HepG2 (cell line): ENCODE data around the gene FBXO44. TPM values are rescaled to one million over a fixed set of nuclear protein-coding genes. Genes with fewer than 3 reads are reported as not detected.

Source experiments
- ATAC-seq: fragments of 200-7000 bp; cut with Tn5 transposase; 3 replicates; pipeline ENCODE4 v1.9.1; 2020; ENCODE audit warnings: mild to moderate bottlenecking, moderate library complexity
- BruUV-seq: library from RNA; stranded (reverse); fragments of 400-500 nt; replicated peaks from 2 replicates; lab custom pipeline; 2021; lab: Mats Ljungman, UMichigan
- CTCF ChIA-PET: fragments of 300-600 bp; formaldehyde crosslinking; extraction: SDS; loops from one replicate; lab custom pipeline; 2021; ENCODE audit warnings: low total read pairs, inconsistent platforms, low intra/inter-chr PET ratio; lab: Yijun Ruan, JAX
- POLR2A ChIA-PET: fragments of 350-600 bp; sonication (Branson Sonifier 250); formaldehyde crosslinking; loops from one replicate; lab custom pipeline; 2020; ENCODE audit warnings: antibody characterized with exemption, inconsistent platforms; lab: Yijun Ruan, JAX
- DNase-seq: peaks from one replicate; pipeline ENCODE4 v3.0.0-alpha.2; 2015; ENCODE audit warnings: low spot score
- FAIRE-seq: peaks from 3 replicates; lab custom pipeline; 2011; peaks lifted over from hg19 to GRCh38; lab: Jason Lieb, UNC
- H2AFZ ChIP-seq: one replicate; pipeline ENCODE4 v1.6.1; 2011; ENCODE audit warnings: low read length, inconsistent platforms
- H3K27ac ChIP-seq: fragments of 300-600 bp; 3 replicates; pipeline ENCODE4 v1.8.0; 2011; ENCODE audit warnings: mixed run types, mild to moderate bottlenecking, mixed read lengths, low read length, inconsistent platforms; ENCODE audit not compliant: insufficient read depth; ENCODE audit errors: extremely low read length
- H3K27me3 ChIP-seq, 2 experiments: fragments of 200-600 bp in 1 of 2; 2 replicates in 1 of 2; 3 replicates in 1 of 2; pipeline versions ENCODE4 v1.6.0 to v1.8.0; 2011; ENCODE audit warnings: low read length in 2 of 2, mild to moderate bottlenecking in 2 of 2, moderate library complexity in 2 of 2, inconsistent platforms in 1 of 2; ENCODE audit not compliant: insufficient read depth in 2 of 2, control insufficient read depth in 1 of 2
- H3K36me3 ChIP-seq, 2 experiments: fragments of 200-600 bp in 1 of 2; replicated peaks in 1 of 2; 2 replicates in 1 of 2; 3 replicates in 1 of 2; pipeline versions ENCODE4 v1.5.1 to v1.8.0; 2011; ENCODE audit warnings: low read length in 2 of 2, inconsistent platforms in 1 of 2; ENCODE audit not compliant: insufficient read depth in 2 of 2, control insufficient read depth in 1 of 2
- H3K4me1 ChIP-seq: 2 replicates; pipeline ENCODE4 v1.5.1; 2012; ENCODE audit warnings: low read length, inconsistent platforms; ENCODE audit not compliant: insufficient read depth
- H3K4me2 ChIP-seq: 2 replicates; pipeline ENCODE4 v1.6.0; 2011; ENCODE audit warnings: low read depth, low read length, inconsistent platforms
- H3K4me3 ChIP-seq, 3 experiments: fragments of 200-600 bp in 1 of 3; sonication (generic), shearing (Covaris generic) in 1 of 3; replicated peaks in 1 of 3; 2 replicates each; pipeline ENCODE4 v1.5.1; 2011 to 2016; ENCODE audit warnings: low read length in 3 of 3, inconsistent platforms in 2 of 3, low read depth in 2 of 3, mild to moderate bottlenecking in 2 of 3, control low read depth in 1 of 3, mixed read lengths in 1 of 3; ENCODE audit not compliant: insufficient read depth in 1 of 3
- H3K79me2 ChIP-seq: one replicate; pipeline ENCODE4 v1.6.1; 2011; ENCODE audit warnings: low read length, inconsistent platforms; ENCODE audit not compliant: insufficient read depth
- H3K9ac ChIP-seq: 2 replicates; pipeline ENCODE4 v1.6.0; 2011; ENCODE audit warnings: mild to moderate bottlenecking, low read depth, low read length, inconsistent platforms; ENCODE audit not compliant: insufficient read depth
- H3K9me3 ChIP-seq: 2 replicates; pipeline ENCODE4 v1.5.1; 2012; ENCODE audit warnings: mild to moderate bottlenecking, low read length
- H4K20me1 ChIP-seq: 2 replicates; pipeline ENCODE4 v1.6.0; 2011; ENCODE audit warnings: inconsistent platforms, mild to moderate bottlenecking, low read length, moderate library complexity; ENCODE audit not compliant: insufficient read depth
- PCBP1 ChIP-seq: fragments of 200-400 bp; formaldehyde crosslinking; IDR thresholded peaks from 2 replicates; pipeline ENCODE4 v1.6.1; 2017; ENCODE audit warnings: mild to moderate bottlenecking, low read depth, low read length, borderline replicate concordance
- SKIL ChIP-seq: sonication (generic); formaldehyde crosslinking; IDR thresholded peaks from 2 replicates; pipeline ENCODE4 v1.8.0; 2022; ENCODE audit warnings: missing genetic modification reagents, mild to moderate bottlenecking, moderate library complexity, borderline replicate concordance
- ZNF264 ChIP-seq: sonication (generic); formaldehyde crosslinking; IDR thresholded peaks from 2 replicates; pipeline ENCODE4 v1.4.0; 2020; ENCODE audit warnings: missing genetic modification reagents
- ZNF724P ChIP-seq: sonication (generic); formaldehyde crosslinking; IDR thresholded peaks from 2 replicates; pipeline ENCODE4 v1.8.0; 2022; ENCODE audit warnings: missing genetic modification reagents, borderline replicate concordance
- ZNF75D ChIP-seq: sonication (generic); formaldehyde crosslinking; IDR thresholded peaks from 2 replicates; pipeline ENCODE4 v1.8.1; 2023; ENCODE audit warnings: missing genetic modification reagents, mild to moderate bottlenecking, borderline replicate concordance
- WGBS: methylation state at CpG from one replicate; pipeline ENCODE4 v1.1.6; 2017; ENCODE audit warnings: low lambda C conversion rate; 5-methylcytosine and 5-hydroxymethylcytosine counted together
- in situ Hi-C: cut with HindIII; loops from 2 replicates; pipeline ENCODE4 v1.10.0; 2017; ENCODE audit warnings: low pct_unique_long_range_greater_than_20kb; ENCODE audit not compliant: extremely low pct_ligation_motif_present
- intact Hi-C: fragments of 100-400 bp; cut with micrococcal nuclease; formaldehyde crosslinking; loops from one replicate; pipeline ENCODE4 v1.10.0; 2022; ENCODE audit not compliant: unreplicated experiment
- polyA plus RNA-seq, 8 experiments: library from polyadenylated mRNA; depleted of rRNA in 3 of 8; stranded (reverse) in 7 of 8; unstranded in 1 of 8; fragments of >200 nt; fragmentation: Illumina TruSeq in 4 of 8; extraction: Trizol in 4 of 8; gene quantifications; 2 replicates each; pipeline versions ENCODE4 v1.2.1 to v1.2.3, GENCODE V29; 2011 to 2016; ENCODE audit warnings: low read depth in 4 of 8, missing spikeins in 1 of 8, mixed read lengths in 1 of 8; ENCODE audit not compliant: insufficient read depth in 1 of 8
- total RNA-seq, 5 experiments: library from RNA; depleted of rRNA; stranded (reverse); fragments of >200 nt; fragmentation: Illumina TruSeq; extraction: Trizol; gene quantifications; 2 replicates each; pipeline ENCODE4 v1.2.3, GENCODE V29; 2016; ENCODE audit warnings: low read depth in 1 of 5
- TF ChIP-seq, protein P1 (sequence below): sonication (generic); formaldehyde crosslinking; IDR thresholded peaks from 2 replicates; pipeline ENCODE4 v1.5.0; 2020; ENCODE audit warnings: mild to moderate bottlenecking, missing genetic modification reagents

FBXO44 gene
- total and polyA plus RNA-seq, 2 of the 13 experiments (the other 11 are each of a cell fraction or from before 2014, with no cell fraction given) = 22.4 to 27.9 TPM

GRCh38 chr1:11700601-11701467 is 46.2 kb downstream of the FBXO44 start:
- no peak overlapping the region for H3K4me3 ChIP-seq
- no peak for FAIRE-seq
- WGBS = 42% methylated on average over 20 of the region's 34 CpGs
- intact Hi-C loops (no loop called here), in situ Hi-C loops (no loop called here)
- H3K9ac ChIP-seq = no peak overlapping the region
- no peaks in the 10 kb centered on the region for H3K4me1 ChIP-seq
- POLR2A ChIA-PET = no interaction called here
- no peak for ATAC-seq
- TF ChIP-seq ZNF264 (CRISPR knock-in tag) (no peak), PCBP1 (no peak), ZNF75D (CRISPR knock-in tag) (no peak), SKIL (CRISPR knock-in tag) (no peak), ZNF724P (CRISPR knock-in tag) (no peak)
- TF ChIP-seq, protein P1, sequence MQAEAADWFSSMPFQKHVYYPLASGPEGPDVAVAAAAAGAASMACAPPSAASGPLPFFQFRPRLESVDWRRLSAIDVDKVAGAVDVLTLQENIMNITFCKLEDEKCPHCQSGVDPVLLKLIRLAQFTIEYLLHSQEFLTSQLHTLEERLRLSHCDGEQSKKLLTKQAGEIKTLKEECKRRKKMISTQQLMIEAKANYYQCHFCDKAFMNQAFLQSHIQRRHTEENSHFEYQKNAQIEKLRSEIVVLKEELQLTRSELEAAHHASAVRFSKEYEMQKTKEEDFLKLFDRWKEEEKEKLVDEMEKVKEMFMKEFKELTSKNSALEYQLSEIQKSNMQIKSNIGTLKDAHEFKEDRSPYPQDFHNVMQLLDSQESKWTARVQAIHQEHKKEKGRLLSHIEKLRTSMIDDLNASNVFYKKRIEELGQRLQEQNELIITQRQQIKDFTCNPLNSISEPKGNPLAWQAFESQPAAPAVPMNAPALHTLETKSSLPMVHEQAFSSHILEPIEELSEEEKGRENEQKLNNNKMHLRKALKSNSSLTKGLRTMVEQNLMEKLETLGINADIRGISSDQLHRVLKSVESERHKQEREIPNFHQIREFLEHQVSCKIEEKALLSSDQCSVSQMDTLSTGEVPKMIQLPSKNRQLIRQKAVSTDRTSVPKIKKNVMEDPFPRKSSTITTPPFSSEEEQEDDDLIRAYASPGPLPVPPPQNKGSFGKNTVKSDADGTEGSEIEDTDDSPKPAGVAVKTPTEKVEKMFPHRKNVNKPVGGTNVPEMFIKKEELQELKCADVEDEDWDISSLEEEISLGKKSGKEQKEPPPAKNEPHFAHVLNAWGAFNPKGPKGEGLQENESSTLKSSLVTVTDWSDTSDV (CRISPR knock-in tag) = no peak
- TF ChIP-seq, all 625 proteins: peak for 0
- no peak overlapping the region for H3K4me2 ChIP-seq
- H3K79me2 ChIP-seq = no peaks in the 10 kb centered on the region
- CTCF ChIA-PET = no interaction called here
- H4K20me1 ChIP-seq = no peaks in the 10 kb centered on the region
- no peaks in the 10 kb centered on the region for H3K9me3 ChIP-seq
- peaks cover 17 to 71% of the 10 kb centered on the region in 2 experiments for H3K27me3 ChIP-seq
- H3K27ac ChIP-seq = no peak overlapping the region
- no TSS peak for BruUV-seq
- H3K36me3 ChIP-seq = no peaks in the 10 kb centered on the region
- no peak overlapping the region for H2AFZ ChIP-seq
- DNase-seq = no peak
